ENCODE data around the gene TLE1.
"Not testable (repeated sequence)": the region's sequence is repeated elsewhere in the genome, so short reads cannot be mapped to it uniquely, and the experiment has no call there.

The TLE1 gene

DNA sequence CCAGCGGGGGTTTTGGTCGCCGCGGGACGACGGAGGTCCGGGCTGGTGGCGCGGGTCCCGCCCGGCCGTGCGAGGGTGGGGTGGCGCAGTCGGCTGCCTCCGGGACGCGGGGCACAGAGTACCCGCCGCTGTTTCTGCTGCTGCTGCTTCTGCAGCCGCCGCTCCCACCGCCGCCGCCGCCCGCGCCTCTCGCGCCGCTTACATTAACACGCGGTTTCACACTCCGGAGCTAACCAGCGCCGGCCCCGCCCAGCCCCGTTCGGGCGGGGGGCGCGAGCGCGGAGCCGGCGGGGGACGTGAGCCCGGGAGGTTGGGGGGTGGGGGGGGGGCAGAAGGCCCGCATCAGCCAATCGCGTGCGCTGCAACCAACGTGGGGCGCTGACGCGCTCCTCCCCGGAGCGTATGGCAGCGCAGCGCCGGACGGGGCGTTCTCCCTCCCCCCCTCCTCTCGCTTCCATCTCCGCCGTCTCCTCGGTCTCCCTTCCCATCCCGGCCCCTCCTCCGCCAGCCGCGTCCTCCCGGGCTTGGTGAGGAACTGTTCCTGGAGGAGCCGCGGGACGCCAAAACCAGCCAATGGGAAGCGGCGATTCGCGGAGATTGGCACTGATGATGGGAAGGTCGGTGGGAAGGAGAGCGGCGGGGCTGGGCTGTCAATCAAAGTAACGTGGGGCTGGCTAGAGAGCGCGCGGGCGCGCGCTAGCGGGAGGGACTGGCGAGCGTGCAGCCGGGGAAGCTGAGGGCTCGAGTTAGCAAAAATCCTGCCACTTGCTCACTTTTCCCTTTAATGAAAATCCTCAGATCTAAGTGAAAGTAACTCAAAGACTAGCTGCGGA is at the start of gene TLE1:
Gene TLE1, minus strand, starts transcription at position 205 of the 833 bp plus-strand sequence. CDS start 1,307 bp downstream, outside the sequence.
- peak; percentile 48 for DNase-seq (ENCODE audit: low read depth)

GRCh38 chr9:81737871-81738507 is 48.6 kb upstream of the TLE1 start:
- DNase-seq (ENCODE audit: low read depth) = no peak

DNA sequence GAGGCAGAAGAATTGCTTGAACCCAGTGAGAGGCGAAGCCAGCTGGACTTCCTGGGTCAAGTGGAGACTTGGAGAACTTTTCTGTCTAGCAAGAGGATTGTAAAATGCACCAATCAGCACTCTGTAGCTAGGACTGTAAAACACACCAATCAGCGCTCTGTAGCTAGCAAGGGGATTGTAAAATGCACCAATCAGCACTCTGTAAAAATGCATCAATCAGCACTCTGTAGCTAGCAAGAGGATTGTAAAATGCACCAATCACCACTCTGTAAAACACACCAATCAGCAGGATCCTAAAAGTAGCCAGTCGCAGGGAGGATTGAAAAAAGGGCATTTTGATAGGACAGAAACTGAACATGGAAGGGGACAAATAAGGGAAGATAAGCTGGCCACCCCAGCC is 41.2 kb upstream of the TLE1 start:
- not testable (repeated sequence) for DNase-seq (ENCODE audit: low read depth)

DNA sequence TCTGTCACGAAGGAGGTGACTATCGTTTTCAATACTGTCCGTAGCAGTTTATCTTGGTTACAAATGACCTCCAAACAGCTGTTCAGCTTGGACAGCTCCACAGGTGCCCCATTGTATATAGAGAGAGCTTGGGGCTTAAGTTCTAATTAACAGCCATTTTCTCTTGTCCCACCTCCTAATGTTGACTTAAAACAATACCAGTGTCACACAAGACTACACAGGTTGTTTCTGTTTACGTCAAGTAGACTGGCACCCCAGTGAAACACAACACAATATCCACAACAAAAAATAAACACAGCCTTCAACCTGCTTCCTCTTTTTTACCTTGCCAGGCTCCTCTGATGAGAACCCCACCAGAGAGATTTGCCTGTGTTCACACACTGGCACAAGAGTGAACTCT is 39.8 kb upstream of the TLE1 start:
- no peak for DNase-seq (ENCODE audit: low read depth)

DNA sequence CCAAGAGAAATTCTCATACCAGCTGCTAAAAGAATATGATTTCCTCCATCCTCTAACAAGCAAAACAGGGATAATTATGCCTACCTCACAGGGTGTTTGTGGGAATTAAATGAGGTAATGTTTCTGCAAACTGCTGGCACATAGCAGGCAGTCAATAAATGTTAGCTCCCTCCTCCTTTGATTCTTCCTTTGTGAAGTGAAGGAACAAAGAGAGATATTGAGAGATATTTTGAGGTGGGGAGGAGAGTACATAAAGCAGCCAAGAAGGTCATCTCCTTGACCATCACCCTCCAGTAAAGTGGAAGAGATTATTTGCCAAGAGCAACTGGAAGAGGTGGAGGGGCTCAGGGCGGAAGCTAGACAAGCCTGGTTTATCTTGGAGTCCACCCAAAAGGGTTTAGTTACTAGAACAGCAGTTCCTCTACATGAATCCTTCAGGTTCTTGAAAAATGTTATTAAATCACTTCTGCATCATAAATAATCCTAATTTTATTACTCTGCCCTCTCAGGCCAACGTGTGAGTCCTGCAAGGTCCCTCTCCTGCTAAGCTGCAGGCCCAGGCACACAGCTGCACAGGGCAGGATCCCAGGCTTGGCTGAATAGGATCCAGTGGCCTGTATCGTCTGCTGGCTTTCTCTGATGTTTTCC is 35.0 kb upstream of the TLE1 start:
- no peak for DNase-seq (ENCODE audit: low read depth)

- no peak for DNase-seq (ENCODE audit: low read depth)
Observed at GRCh38 chr9:81722277-81722676, 32.9 kb upstream of the TLE1 start.

GRCh38 chr9:81720450-81721086 is 31.2 kb upstream of the TLE1 start:
- DNase-seq (ENCODE audit: low read depth) = no peak

- DNase-seq (ENCODE audit: low read depth) = no peak
Observed at GRCh38 chr9:81719972-81720371, 30.6 kb upstream of the TLE1 start.

GRCh38 chr9:81718244-81718643 is 28.9 kb upstream of the TLE1 start:
- DNase-seq (ENCODE audit: low read depth) = no peak

DNA sequence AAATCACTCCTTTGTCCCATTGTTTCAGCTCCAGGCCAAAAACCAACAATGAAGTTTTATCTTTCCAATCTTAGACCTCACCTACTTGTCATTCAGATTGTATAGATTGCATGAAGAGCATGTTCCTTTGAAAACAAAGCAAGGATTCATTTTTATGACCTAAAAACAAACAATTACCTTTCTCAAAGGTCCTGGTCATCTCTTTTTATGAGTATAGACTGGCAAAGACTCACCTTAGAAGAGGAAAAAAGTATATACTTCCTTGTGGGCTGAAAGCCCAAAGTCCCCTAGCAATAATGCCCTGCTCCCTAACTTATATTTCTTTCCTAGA is 28.4 kb upstream of the TLE1 start:
- no peak for DNase-seq (ENCODE audit: low read depth)

GRCh38 chr9:81717061-81717746 is 27.9 kb upstream of the TLE1 start:
- no peak for DNase-seq (ENCODE audit: low read depth)

DNA sequence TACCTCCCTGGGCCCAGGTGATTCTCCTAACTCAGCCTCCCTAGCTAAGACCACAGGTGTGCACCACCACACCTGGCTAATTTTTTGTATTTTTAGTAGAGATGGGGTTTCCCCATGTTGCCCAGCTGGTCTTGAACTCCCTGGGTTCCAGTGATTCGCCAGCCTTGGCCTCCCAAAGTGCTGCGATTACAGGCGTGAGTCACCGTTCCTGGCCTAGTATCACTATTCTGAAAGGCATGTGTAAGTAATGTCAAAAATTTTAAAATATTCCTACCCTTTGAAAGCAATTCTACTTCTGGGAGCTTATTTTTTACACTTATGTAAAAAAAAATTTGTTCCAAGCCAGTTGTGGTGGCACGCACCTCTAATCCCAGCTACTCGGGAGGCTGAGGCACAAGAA is 27.1 kb upstream of the TLE1 start:
- DNase-seq (ENCODE audit: low read depth) = no peak

- no peak for DNase-seq (ENCODE audit: low read depth)
Observed at GRCh38 chr9:81705578-81705977, 16.2 kb upstream of the TLE1 start.

DNA sequence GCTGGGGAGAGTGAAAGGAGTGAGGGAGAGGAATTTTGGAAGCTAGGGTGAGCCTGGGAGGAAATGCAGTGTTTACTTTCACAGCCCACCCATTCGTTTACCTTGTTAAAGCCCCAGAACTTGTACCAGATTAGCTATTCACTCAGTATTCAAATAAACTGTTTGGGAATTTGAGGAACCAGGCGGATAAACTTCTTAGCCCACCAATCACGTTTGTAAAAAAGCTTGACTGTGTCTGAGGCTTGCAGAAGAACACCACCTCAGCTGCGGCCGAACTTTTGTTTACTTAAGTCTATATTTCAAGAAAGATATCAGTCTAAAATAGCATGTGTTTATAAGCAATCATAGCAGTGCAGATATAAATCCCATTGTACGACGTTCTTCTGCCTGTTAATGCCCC is 5.2 kb upstream of the TLE1 start:
- DNase-seq (ENCODE audit: low read depth) = no peak

DNA sequence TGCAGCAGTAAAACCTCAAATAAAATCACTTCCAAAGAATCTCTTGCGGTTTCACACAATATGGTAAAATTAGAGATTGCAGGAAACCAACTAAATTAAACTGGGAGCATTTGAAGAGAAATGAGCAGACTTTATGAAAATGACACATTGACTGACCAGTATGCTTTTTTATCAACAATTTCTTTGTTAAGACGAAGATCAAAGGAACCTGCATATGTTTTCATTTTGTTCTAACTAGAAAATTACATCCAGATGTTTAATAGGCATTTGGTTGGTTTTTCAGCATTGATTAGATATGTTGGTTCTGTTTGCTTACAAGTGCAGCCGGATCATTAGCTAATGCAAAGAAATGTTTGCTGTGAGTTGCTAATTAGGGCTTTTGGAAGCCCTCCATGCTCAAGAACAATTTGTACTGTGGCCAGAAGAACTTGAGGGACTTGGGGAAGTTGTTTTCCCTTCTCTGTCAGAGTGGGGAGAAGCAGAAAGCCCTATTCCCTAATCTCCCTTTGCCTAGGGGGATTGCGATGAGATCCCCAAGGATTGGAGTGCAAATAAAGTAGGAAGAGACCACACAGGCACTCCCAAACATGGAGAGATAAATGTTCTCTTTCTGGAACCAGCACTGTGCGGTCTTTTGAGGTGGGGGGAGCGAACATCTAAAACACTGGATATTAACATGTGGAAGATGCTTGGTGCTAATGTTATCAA is 4.5 kb upstream of the TLE1 start:
- no peak for DNase-seq (ENCODE audit: low read depth)

GRCh38 chr9:81690251-81690851 is 1.0 kb upstream of the TLE1 start:
- DNase-seq (ENCODE audit: low read depth) = no peak

DNA sequence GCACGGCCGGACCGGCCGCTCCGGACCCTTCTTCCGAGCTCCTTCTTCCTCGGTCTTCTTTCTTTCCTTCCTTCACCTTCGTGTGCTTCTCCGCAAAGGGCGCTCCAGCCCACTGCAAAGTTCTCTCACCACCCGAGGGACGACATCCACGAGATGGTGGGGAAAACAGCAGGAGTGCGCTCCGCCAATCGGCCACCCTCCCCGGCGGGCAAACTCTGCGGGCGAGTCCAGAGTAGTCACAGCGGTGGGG is 329 bp downstream of the TLE1 start:
- DNase-seq (ENCODE audit: low read depth) = not testable (repeated sequence)

DNA sequence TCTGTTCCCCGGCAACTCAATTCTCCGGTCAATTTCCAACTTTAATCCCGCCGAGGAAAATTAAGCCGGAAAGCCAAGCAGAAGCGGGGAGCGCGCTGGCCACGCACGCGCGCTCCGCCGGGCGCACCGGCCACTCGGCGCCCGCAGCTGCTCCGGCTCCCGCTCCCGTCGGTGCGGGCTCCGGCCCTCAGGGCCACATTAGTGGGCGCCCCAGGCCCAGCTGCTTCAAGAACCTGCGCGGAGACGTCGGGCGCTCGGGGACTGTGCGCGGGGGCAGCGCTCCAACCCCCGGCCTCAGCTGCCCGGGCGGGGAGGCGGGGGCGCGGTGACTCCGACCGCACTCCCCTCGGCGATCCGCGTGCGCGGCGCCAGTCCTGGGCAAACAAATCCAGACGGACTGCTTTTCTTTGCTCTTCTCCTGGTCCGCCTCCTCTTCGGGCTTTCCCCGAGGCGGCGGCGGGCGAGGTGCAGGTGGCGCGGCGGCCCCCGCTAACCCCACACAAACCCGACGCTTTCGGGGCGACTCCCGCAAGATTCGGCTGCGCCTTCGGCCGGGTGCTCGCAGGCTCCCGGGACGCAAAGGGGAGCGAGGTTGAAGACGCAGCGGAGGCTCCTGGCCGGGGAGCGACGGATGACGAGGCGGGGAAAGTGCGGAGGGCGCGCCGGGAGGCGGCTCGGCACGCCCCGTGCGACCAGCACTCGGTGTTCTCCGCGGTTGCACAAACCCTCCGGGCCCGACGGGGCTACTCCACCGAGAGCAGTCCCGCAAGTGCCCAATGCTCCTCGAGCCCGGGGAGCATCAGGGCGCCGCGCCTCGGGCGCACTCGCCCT is 870 bp downstream of the TLE1 start:
- DNase-seq (ENCODE audit: low read depth) = not testable (repeated sequence)

GRCh38 chr9:81687521-81688261 is 1.7 kb downstream of the TLE1 start:
- no peak for DNase-seq (ENCODE audit: low read depth)

Data from stimulated activated CD8-positive, alpha-beta memory T cell treated with anti-CD3 and anti-CD28 coated beads, Interleukin-15, amount 100 ng/mL, for 1 hour (primary cell).